ENCODE results near the gene FUCA1.
"Not testable (repeated sequence)": the region's sequence is repeated elsewhere in the genome, so short reads cannot be mapped to it uniquely, and the experiment has no call there.

The FUCA1 gene

GRCh38 chr1:23854568-23854967 is 13.5 kb downstream of the FUCA1 start:
- TF ChIP-seq, protein P1, sequence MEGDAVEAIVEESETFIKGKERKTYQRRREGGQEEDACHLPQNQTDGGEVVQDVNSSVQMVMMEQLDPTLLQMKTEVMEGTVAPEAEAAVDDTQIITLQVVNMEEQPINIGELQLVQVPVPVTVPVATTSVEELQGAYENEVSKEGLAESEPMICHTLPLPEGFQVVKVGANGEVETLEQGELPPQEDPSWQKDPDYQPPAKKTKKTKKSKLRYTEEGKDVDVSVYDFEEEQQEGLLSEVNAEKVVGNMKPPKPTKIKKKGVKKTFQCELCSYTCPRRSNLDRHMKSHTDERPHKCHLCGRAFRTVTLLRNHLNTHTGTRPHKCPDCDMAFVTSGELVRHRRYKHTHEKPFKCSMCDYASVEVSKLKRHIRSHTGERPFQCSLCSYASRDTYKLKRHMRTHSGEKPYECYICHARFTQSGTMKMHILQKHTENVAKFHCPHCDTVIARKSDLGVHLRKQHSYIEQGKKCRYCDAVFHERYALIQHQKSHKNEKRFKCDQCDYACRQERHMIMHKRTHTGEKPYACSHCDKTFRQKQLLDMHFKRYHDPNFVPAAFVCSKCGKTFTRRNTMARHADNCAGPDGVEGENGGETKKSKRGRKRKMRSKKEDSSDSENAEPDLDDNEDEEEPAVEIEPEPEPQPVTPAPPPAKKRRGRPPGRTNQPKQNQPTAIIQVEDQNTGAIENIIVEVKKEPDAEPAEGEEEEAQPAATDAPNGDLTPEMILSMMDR (conservative IDR thresholded peaks at IDR 0.05): no peak; the same call in 1 of the 2 replicates
- TF ChIP-seq ZFX (IDR thresholded peaks at IDR 0.05): no peak
- no peak overlapping the region for H3K27ac ChIP-seq

GRCh38 chr1:23853124-23853523 is 15.0 kb downstream of the FUCA1 start:
- H3K27ac ChIP-seq: not testable (repeated sequence)

DNA sequence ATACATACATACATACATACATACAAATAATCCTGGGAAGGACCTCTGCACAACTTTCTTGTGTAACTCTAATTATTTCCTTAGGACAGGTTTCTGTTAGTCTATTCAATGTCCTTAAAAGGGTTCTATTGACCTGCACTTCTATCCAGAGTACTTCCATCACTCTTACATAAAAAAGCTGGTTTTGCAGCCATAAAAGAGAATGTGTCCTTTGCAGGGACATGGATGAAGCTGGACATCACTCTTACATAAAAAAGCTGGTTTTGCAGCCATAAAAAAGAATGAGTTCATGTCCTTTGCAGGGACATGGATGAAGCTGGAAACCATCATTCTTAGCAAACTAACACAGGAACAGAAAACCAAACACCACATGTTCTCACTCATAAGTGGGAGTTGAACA is 16.7 kb downstream of the FUCA1 start:
- not testable (repeated sequence) for H3K27ac ChIP-seq

- no peak overlapping the region for H3K27ac ChIP-seq
- TF ChIP-seq, protein P1 (conservative IDR thresholded peaks at IDR 0.05): no peak
- no peak for TF ChIP-seq ZFX (IDR thresholded peaks at IDR 0.05)
Measured at GRCh38 chr1:23848673-23849616, 19.1 kb downstream of the FUCA1 start.

DNA sequence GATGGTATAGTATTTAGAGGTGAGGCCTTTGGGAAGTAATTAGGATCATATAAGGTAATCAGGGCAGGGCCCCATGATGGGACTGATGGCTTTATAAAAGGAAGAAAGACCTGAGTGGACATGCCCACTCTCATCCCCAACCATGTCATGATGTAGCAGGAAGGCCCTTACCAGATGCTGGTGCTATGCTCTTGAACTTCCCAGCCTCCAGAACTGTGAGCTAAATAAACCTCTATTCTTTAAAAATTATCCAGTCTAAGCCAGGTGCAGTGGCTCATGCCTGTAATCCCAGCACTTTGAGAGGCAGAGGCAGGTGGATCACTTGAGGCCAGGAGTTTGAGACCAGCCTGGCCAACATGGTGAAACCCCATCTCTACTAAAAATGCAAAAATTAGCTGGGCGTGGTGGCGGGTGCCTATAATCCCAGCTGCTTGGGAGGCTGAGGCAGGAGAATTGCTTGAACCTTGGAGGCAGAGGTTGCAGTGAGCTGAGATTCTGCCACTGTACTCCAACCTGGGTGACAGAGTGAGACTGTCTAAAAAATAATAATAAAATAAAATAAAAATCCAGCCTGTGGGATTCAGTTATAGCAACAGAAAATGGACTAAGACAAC is 20.5 kb downstream of the FUCA1 start:
- not testable (repeated sequence) for H3K27ac ChIP-seq

DNA sequence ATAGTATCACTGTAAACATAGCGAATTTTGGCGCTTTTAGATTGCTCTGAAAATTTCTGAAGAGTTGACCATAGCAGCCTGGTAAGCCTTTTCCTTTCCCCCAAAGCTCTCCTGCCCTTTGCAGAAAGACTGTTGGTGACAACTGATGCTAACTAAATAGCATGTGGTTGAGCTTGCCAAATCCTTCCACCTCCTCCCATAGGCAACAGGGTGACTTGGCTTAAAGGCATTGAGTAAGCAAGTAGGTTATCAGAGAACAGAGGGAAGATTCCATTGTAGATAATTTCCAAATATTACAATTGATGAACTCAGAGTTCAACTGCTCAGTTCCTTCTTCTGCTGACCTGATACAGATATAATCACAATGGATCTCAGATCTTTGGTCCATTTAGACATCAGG is 22.9 kb downstream of the FUCA1 start:
- H3K27ac ChIP-seq: no peak overlapping the region
- TF ChIP-seq ZFX (IDR thresholded peaks at IDR 0.05): no peak
- TF ChIP-seq, protein P1 (conservative IDR thresholded peaks at IDR 0.05): no peak

- TF ChIP-seq ZFX (IDR thresholded peaks at IDR 0.05): no peak
- TF ChIP-seq, protein P1 (conservative IDR thresholded peaks at IDR 0.05): no peak
- H3K27ac ChIP-seq: no peak overlapping the region
Measured at GRCh38 chr1:23843644-23844043, 24.4 kb downstream of the FUCA1 start.

DNA sequence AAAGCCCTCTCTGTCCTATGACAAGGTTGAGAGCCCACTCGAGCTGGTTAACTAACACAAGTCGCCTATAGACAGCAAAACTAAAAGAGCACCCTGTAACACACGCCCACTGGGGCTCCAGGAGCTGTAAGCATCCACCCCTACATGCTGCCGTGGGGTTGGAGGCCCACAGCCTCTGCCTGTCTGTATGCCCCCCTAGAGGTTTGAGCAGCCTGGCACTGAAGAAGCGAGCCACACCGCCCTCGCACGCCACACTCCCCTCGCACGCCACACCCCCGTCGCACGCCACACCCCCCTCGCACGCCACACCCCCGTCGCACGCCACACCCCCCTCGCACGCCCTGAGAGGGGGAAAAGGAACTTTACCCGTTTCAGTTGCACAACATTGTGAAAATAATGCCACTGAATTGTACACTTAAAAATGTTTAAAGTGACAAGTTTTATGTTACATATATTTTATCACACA is 29.7 kb downstream of the FUCA1 start:
- H3K27ac ChIP-seq: no peak overlapping the region
- TF ChIP-seq, protein P1 (conservative IDR thresholded peaks at IDR 0.05): no peak
- TF ChIP-seq ZFX (IDR thresholded peaks at IDR 0.05): no peak

- TF ChIP-seq, protein P1 (conservative IDR thresholded peaks at IDR 0.05): no peak
- H3K27ac ChIP-seq: no peak overlapping the region
Measured at GRCh38 chr1:23837908-23838307, 30.2 kb downstream of the FUCA1 start.
